ENCODE measurements around the gene CPSF7. TPM values are rescaled to one million over a fixed set of nuclear protein-coding genes. Genes with fewer than 3 reads are reported as not detected.

Gene CPSF7
- total and polyA plus RNA-seq, 10 of the 15 experiments (the other 5 are each of a cell fraction or from before 2014, with no cell fraction given) = 14.9 to 93.1 (median 60.9) TPM

DNA sequence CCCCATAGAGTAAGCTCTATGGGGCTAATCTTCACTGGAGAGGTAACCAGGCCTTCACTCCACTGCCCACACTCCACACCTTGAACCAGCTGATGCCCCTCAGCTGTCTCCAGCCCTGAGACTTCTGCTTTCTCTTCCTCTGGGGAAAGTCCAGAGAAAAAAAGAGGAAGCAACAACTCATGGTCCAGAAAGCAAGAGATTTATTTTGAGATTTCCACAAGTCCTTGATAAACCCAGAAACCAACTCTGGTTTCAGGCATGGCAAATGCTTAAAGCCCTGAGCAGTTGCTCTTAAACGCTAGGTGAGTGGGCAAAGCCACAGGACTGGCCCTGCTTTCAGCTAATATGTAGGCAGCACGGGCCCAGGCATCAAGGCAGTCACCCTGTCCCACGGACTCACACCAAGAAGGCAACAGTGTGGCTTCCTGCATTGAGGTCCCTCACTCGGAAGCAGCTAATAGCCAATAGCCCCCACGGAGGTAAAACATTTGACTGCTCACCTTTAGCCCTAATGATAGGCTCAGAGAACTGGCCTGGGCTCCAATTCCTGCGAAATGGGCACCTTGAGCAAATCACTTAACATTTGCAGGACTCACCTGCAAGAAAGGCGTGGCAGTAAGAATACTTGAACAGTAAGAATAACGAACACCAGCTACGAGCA, 72.4 kb downstream of the CPSF7 start (continued):
- TF ChIP-seq, protein P1, sequence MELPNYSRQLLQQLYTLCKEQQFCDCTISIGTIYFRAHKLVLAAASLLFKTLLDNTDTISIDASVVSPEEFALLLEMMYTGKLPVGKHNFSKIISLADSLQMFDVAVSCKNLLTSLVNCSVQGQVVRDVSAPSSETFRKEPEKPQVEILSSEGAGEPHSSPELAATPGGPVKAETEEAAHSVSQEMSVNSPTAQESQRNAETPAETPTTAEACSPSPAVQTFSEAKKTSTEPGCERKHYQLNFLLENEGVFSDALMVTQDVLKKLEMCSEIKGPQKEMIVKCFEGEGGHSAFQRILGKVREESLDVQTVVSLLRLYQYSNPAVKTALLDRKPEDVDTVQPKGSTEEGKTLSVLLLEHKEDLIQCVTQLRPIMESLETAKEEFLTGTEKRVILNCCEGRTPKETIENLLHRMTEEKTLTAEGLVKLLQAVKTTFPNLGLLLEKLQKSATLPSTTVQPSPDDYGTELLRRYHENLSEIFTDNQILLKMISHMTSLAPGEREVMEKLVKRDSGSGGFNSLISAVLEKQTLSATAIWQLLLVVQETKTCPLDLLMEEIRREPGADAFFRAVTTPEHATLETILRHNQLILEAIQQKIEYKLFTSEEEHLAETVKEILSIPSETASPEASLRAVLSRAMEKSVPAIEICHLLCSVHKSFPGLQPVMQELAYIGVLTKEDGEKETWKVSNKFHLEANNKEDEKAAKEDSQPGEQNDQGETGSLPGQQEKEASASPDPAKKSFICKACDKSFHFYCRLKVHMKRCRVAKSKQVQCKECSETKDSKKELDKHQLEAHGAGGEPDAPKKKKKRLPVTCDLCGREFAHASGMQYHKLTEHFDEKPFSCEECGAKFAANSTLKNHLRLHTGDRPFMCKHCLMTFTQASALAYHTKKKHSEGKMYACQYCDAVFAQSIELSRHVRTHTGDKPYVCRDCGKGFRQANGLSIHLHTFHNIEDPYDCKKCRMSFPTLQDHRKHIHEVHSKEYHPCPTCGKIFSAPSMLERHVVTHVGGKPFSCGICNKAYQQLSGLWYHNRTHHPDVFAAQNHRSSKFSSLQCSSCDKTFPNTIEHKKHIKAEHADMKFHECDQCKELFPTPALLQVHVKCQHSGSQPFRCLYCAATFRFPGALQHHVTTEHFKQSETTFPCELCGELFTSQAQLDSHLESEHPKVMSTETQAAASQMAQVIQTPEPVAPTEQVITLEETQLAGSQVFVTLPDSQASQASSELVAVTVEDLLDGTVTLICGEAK (IDR thresholded peaks at IDR 0.05; ENCODE audit: borderline replicate concordance) = no peak
- TF ChIP-seq LARP7 (IDR thresholded peaks at IDR 0.05) = no peak
- peak; percentile 60; the same call in 1 of the 2 replicates for TF ChIP-seq BCL11A (IDR thresholded peaks at IDR 0.05; ENCODE audit: low read depth, low read length)
- no peak; the same call in 1 of the 2 replicates for TF ChIP-seq RCOR1 (conservative IDR thresholded peaks at IDR 0.05; ENCODE audit: low read depth, low read length)

DNA sequence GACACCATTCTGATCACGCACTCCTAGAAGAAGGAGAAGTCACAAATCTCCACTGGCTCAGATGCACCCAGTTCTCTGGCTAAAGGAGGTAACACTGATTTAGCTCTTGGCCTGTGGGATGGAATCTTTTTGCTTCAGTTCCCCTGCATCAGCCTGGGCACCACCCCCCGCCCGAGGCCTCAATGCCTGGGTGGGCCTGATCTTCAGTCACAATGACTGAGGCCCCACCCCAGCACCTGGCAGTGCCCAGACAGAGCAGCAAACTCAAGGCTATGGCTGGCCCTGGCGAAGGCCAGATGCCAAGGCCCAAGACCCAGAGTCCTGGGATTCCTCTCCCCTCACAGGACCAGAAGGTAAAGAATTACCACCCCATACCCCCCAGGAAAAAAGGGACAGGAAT, 73.1 kb downstream of the CPSF7 start:
- peaks cover 34% of the 10 kb centered on the region for H3K4me1 ChIP-seq (ENCODE audit: control insufficient read depth, insufficient read depth, low read length)
- ChIA-PET POLR2A (interaction anchor here (0.5 to 8.7 kb wide), 5 partner anchors 12 to 70 kb away, joined by 5 to 111 read pairs (median 13); partner anchors contain the start of genes DDB1 and TKFC), RAD21 (ENCODE audit: unreplicated experiment) (interaction anchor here (0.9 to 13.0 kb wide), 8 partner anchors 12 to 73 kb away, joined by 3 to 172 read pairs (median 6); partner anchors contain the start of genes CPSF7, DDB1, SDHAF2 and TKFC), SMC1A (ENCODE audit: uncharacterized antibody, unreplicated experiment) (interaction anchor here (1.0 to 12.8 kb wide), 7 partner anchors 10 to 36 kb away, joined by 3 to 243 read pairs (median 9); partner anchors contain the start of genes DDB1, TKFC and TMEM216), CTCF (interaction anchor here (0.7 to 23.9 kb wide), 8 partner anchors 9 to 449 kb away, joined by 3 to 387 read pairs (median 6); partner anchors contain the start of gene TMEM216)
- in situ Hi-C loops (cut with MboI) (no loop called here), intact Hi-C loops (cut with micrococcal nuclease; ENCODE audit: unreplicated experiment) (loop anchor here (2.0 kb wide), 2 partner anchors 20 to 28 kb away; no protein-coding TSS in a partner anchor)
- peak overlapping the region; percentile 69 for H3K9ac ChIP-seq (ENCODE audit: control insufficient read depth, insufficient read depth, low read length)
- 23% methylated on average over 4 of the region's 4 CpGs for WGBS (ENCODE audit: insufficient coverage, insufficient replicate concordance, low lambda C conversion rate, missing lambda C conversion rate)
- TF ChIP-seq RFX5 (IDR thresholded peaks at IDR 0.05; ENCODE audit: low read depth, low read length) (no peak), HDAC2 (IDR thresholded peaks at IDR 0.05) (no peak), SMARCA5 (IDR thresholded peaks at IDR 0.05) (peak; percentile 55; the same call in 1 of the 2 replicates)
- TF ChIP-seq, protein P2, sequence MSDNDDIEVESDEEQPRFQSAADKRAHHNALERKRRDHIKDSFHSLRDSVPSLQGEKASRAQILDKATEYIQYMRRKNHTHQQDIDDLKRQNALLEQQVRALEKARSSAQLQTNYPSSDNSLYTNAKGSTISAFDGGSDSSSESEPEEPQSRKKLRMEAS (IDR thresholded peaks at IDR 0.05; ENCODE audit: low read depth, low read length) = 0 out of 2 replicates have a peak, but pooled peaks have one; percentile 7
- H3K36me3 ChIP-seq (ENCODE audit: control insufficient read depth in 2 of 2, insufficient read depth in 2 of 2, low read length in 1 of 2) = peaks cover 3 to 19% of the 10 kb centered on the region in 2 experiments
- DNase-seq (ENCODE audit: low read depth, low spot score) (no peak), ATAC-seq (peak; percentile 2; the same call in 2 of the 3 replicates), FAIRE-seq (no peak)
- H2AFZ ChIP-seq (ENCODE audit: control insufficient read depth, low read depth, low read length) = peak overlapping the region; percentile 46; the same call in 1 of the 2 replicates
- no peaks in the 10 kb centered on the region for H4K20me1 ChIP-seq (ENCODE audit: control insufficient read depth, insufficient read depth)
- H3K4me3 ChIP-seq = peak overlapping the region; percentile 54
- H3K9me3 ChIP-seq (replicated peaks; ENCODE audit: control insufficient read depth, insufficient read depth, low read length) = no peaks in the 10 kb centered on the region
- no peaks in the 10 kb centered on the region for H3K27me3 ChIP-seq (replicated peaks in 1 of 2; ENCODE audit: control insufficient read depth in 2 of 2, insufficient read depth in 2 of 2, low read length in 1 of 2)
- peak overlapping the region; percentile 97 for H3K4me2 ChIP-seq (ENCODE audit: control insufficient read depth, insufficient read depth)
- peaks cover 33% of the 10 kb centered on the region for H3K79me2 ChIP-seq (ENCODE audit: control insufficient read depth, insufficient read depth, low read length)
- H3K27ac ChIP-seq (ENCODE audit: control insufficient read depth, insufficient read depth) = peak overlapping the region; percentile 92
- BruUV-seq (replicated peaks) = no TSS peak
